ENCODE measurements around the gene AIFM2.
A peak's percentile ranks its signal among the peaks of the same experiment; 100 is the strongest.
"Not testable (repeated sequence)": the region's sequence is repeated elsewhere in the genome, so short reads cannot be mapped to it uniquely, and the experiment has no call there.

The AIFM2 gene

GRCh38 chr10:70093335-70093944, 39.2 kb downstream of the AIFM2 start:
- no peak for DNase-seq (ENCODE audit: low read depth)

DNA sequence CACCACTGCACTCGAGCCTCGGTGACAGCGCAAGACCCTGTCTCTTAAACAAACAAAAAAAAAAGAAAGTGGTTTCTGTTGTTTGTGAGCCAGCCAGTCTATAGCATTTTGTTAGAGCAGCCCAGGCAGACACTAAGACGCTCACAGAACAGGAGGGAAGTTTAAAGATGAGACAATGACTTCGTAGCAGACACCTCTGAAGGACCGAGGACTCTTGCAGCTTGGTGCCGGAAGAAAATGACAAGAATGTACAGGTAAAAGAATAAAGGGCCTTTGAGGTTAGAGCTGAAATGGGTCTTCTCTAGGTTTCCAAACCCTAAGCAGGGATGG, 40.3 kb downstream of the AIFM2 start:
- no peak for DNase-seq (ENCODE audit: low read depth)

DNA sequence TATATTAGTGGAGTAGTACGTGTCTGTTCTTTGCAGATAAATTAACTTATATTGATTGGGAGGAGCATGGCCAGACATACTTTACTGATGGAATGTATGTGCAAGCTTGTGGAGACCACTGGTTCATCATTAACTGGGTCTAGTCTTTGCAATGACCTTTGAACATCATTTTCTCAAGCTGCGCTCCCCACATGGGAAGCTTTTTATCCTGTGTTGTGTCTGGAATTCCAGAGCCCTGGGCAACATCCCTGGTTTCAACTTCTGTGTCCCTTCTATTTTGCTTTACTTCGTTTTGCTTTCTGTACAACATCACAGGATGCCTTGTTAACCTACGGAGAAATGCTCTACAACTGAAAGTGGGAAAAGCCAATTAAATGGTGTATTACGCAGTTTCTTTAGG, 41.7 kb downstream of the AIFM2 start:
- no peak for DNase-seq (ENCODE audit: low read depth)

DNA sequence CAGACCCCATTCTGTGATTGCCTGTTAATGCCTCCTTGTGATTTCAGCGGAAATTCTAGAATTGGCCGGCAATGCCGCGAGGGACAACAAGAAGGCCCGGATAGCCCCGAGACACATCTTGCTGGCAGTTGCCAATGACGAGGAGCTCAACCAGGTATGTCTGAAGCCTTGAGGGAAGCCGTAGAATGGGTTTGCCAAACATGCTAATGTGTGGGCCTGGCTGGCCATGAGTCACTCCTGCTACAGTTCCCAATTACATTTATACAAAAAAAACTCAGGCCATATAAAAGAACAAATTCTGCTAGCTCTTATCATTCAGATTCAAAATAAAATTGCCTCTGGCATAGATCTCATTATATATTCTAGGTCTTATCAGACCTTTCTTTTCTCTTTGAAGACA, 42.6 kb downstream of the AIFM2 start:
- DNase-seq (ENCODE audit: low read depth) = no peak

DNA sequence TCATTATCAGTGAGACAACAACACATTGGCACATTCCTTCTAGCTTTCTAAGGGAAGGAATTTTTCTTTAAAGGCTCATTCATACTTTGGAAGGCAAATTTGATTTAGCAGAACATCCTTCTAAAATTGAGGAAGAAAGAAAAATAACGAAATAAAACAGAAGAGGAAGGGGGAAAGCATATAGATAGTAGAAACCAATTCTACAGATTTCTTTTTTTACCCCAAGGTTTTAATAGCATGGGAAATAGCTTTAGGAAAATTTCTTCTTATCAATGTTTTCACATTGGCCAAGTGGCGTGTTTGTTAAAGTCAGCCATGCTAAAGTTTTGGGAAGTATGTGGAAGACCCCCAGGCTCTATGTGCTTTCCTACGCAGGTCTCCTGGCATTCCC, 44.3 kb downstream of the AIFM2 start:
- no peak for DNase-seq (ENCODE audit: low read depth)

DNA sequence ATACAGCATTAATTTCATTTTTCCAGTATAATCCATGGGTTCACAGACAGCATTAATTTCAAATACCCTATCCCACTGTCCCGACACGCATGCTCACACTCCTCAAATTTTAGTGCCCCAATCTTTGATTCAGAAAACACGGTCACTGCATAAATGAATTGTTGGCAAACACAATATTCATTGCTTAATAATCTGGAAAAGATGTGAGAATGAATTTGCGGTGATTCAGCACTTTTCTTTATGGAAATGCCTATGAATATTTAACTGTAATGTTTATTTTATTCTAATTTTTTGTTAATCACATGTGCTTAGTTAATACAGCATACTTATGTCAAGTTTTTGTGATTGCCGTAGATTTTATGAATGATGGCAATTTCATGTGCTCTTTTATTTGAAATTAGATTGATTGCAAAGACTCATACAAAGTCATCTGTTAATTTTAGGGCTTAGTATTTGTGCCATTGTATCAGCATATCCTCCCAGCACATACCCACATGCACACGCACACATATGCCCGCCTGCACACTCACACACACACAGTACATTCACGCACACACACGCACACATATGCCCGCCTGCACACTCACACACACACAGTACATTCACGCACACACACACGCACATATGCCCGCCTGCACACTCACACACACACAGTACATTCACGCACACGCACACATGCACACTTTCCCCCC, 44.9 kb downstream of the AIFM2 start:
- DNase-seq (ENCODE audit: low read depth) = no peak

GRCh38 chr10:70085975-70086613, 46.5 kb downstream of the AIFM2 start:
- DNase-seq (ENCODE audit: low read depth) = no peak

GRCh38 chr10:70084189-70084588, 48.4 kb downstream of the AIFM2 start:
- DNase-seq (ENCODE audit: low read depth) = no peak

- not testable (repeated sequence) for DNase-seq (ENCODE audit: low read depth)
Measured at GRCh38 chr10:70080789-70081188, 51.8 kb downstream of the AIFM2 start.

- DNase-seq (ENCODE audit: low read depth) = no peak
Measured at GRCh38 chr10:70078937-70079336, 53.7 kb downstream of the AIFM2 start.

DNA sequence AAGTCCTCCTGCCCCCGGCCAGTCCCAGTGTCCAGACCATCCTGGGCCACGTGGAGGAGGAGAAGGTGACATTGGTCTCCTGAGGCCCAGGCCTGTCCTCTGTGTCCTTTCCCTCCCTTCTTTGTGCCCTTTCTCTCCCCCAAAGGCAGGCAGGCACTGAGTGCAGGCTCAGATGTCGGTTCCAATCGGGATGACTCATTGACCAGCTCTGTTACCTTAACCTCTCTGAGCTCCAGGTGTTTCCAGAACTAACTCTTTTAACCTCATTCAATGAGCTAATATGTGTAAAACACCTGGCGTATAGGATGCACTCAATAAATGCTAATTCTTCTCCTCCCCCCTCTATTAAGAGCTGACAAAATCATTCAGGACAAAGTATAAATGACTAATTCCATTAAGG, 54.3 kb downstream of the AIFM2 start:
- no peak for DNase-seq (ENCODE audit: low read depth)

DNA sequence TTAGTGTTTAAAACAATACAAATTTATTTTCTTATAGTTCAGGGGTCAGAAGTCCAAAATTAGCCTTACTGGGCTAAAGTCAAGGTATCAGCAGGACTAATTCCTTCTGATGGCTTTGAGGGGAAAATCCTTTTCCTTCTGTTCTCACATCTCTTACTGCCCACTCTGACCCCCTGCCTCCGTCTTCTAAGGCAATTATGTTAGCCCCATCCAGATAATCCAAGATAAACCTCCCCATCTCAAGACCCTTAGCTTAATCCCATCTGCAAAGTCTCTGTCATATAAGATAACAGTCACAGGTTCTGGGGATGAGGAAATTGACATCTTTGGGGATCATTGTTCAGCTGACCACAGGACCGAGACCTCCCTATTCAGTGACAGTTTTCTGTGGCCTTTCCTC, 57.7 kb downstream of the AIFM2 start:
- DNase-seq (ENCODE audit: low read depth) = no peak

DNA sequence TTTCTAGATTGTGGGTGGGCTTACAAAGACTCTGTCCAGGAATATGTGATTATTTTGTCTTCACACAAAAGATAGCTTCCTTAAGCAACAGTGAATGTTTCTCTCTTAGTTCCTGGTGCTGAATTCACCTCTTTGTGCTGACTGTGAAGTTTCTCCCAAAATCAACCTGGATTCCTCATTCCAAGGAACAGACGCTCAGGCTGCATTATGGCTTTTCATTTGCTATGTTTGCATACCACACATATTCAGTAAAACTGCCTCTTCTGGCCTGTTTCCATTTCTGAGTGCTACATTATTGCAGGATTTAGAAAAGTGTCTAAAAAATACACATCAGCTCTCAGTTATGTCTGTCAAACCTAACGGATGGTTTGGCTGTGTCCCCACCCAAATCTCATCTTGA, 58.5 kb downstream of the AIFM2 start:
- DNase-seq (ENCODE audit: low read depth) = no peak

DNA sequence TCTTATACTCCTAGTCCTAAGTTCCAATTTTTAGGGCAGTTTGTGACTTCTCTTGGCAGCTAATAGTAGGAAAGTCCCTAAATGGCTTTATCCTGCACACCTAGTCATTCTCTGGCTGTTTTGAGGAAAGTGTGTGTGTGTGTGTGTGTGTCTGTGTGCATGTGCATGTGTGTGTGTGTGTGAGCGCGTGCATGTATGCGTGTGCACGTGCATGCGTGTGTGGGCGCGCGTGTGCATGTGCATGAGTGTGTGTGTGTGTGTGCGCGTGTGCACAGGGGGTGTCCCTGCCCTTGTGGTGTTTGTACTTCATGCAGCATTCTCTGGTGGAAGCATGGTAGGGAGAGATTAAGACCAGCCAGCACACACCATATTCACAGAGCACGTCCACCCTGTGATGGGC, 61.8 kb downstream of the AIFM2 start:
- DNase-seq (ENCODE audit: low read depth) = no peak

- DNase-seq (ENCODE audit: low read depth) = no peak
Measured at GRCh38 chr10:70069346-70069745, 63.3 kb downstream of the AIFM2 start.

DNA sequence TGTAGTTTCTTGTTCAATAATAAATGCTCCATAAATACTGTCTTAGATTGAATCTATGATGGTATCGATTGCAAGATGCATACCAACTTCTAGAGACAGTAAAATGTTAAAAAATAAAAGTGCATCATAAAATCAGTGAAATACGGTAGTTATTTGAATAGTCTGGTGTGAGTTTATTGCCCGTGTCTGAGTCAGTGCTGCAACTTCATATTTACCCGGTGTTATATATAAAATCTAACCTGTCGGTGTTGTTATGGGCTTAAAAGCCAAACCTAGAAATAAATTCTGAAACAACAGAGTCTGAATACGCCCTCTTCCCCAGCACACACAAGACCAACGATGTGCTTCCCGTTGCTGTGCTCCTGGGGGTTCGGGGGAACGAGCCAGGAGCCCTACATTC, 63.7 kb downstream of the AIFM2 start:
- DNase-seq (ENCODE audit: low read depth) = no peak

DNA sequence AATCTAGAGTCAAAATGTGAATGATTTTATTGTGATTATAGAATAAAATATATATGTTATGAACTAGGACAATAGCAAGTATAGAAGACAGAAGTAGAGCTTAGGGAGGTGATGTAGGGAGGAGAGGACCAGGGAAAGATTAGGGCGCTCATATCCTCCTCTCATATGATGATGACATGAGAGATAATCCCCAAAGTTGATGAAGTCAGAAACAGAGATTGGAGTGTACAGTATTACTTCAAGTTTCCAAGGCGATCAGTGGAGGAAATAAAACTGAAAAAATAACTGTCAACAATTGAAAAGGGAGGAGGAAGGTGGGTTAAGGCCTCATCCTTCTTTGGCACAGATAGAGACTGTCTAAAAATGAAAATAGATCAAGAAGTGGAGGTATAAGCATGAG, 65.0 kb downstream of the AIFM2 start:
- DNase-seq (ENCODE audit: low read depth) = no peak

- DNase-seq (ENCODE audit: low read depth) = no peak
Measured at GRCh38 chr10:70066190-70066589, 66.4 kb downstream of the AIFM2 start.

GRCh38 chr10:70064486-70064885, 68.1 kb downstream of the AIFM2 start:
- peak; percentile 26 for DNase-seq (ENCODE audit: low read depth)

DNA sequence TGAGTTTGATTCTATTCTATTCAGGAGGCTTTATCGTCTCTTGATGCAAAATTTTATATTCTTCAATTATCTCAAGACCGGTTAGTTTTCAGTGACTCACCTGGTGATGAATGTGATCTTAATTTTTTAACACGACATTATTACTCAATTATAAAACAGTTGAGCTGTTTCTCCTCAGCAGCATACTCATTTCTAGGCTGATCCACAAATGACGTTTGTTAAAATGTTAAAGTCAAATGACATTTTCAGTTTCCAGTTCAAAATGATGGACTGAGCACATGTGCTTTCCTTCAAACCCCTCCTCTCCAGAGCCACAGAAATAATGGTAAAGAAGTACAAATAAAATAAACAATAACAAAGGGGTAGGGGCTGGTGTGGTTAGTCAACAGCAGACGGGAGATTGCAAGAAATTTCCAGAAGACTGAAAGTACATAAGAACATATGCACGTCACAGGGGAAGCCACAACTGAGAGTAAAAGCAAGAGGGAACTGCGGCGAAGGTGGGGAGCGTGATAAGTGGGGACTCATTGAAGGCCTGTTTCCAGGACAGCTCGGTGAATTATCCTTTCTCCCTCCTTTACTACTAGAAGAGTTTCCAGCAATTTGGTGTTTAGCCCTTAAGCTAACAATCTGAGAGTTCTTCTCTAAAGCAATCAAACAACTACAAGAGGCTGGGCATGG, 69.1 kb downstream of the AIFM2 start:
- no peak for DNase-seq (ENCODE audit: low read depth)
